Sigmoid colon (tissue), 7 donors: ENCODE results near the gene TRIM65. TPM values are rescaled to one million over a fixed set of nuclear protein-coding genes. Genes with fewer than 3 reads are reported as not detected.

Source experiments
- DNase-seq: peaks from one replicate; pipeline ENCODE4 v3.0.0-alpha.2; 2019
- H3K27ac ChIP-seq, 4 donors: fragments of 200-600 bp; sonication (generic); one replicate each; pipeline ENCODE4 v1.5.1; 2016 to 2019; ENCODE audit warnings: mild to moderate bottlenecking in 1 of 4
- H3K27me3 ChIP-seq, 3 donors: fragments of 200-600 bp; sonication (generic); one replicate each; pipeline ENCODE4 v1.5.1; 2019; ENCODE audit warnings: mild to moderate bottlenecking in 1 of 3
- H3K36me3 ChIP-seq, 4 donors: fragments of 200-600 bp; sonication (generic); one replicate each; pipeline ENCODE4 v1.5.1; 2016 to 2019
- H3K4me1 ChIP-seq, 4 donors: fragments of 200-600 bp; sonication (generic); one replicate each; pipeline ENCODE4 v1.5.1; 2017 to 2019
- H3K4me3 ChIP-seq, 4 donors: fragments of 200-600 bp; sonication (generic); one replicate each; pipeline ENCODE4 v1.5.1; 2017 to 2019; ENCODE audit warnings: mild to moderate bottlenecking in 2 of 4, moderate library complexity in 1 of 4
- H3K9me3 ChIP-seq, 4 donors: fragments of 200-600 bp in 3 of 4; sonication (generic) in 3 of 4; one replicate each; pipeline versions ENCODE4 v1.5.1 to v1.6.1; 2013 to 2019
- EP300 ChIP-seq, 4 donors: sonication (generic); formaldehyde crosslinking; IDR thresholded peaks; one replicate each; pipeline ENCODE4 v1.6.1; 2017; ENCODE audit warnings: antibody characterized with exemption in 4 of 4
- POLR2A ChIP-seq, 2 donors: fragments of 450-650 bp; IDR thresholded peaks; one replicate each; pipeline ENCODE4 v1.6.1; 2016; ENCODE audit warnings: antibody characterized with exemption in 2 of 2, mild to moderate bottlenecking in 2 of 2, moderate library complexity in 2 of 2
- POLR2AphosphoS5 ChIP-seq, 4 donors: sonication (generic); formaldehyde crosslinking; IDR thresholded peaks; one replicate each; pipeline ENCODE4 v1.6.1; 2017; ENCODE audit warnings: antibody characterized with exemption in 4 of 4
- WGBS, 2 donors: extraction: QIAGEN DNeasy Blood & Tissue Kit; methylation state at CpG; one replicate each; pipeline ENCODE4 v1.1.7; 2013; 5-methylcytosine and 5-hydroxymethylcytosine counted together
- intact Hi-C: fragments of 100-400 bp; cut with DNase I; formaldehyde crosslinking; loops from one replicate; pipeline ENCODE4 v1.15.1; 2023
- polyA plus RNA-seq, 3 donors: library from polyadenylated mRNA; stranded (reverse); fragments of 200-250 nt; gene quantifications; one replicate each; pipeline ENCODE4 v1.2.3, GENCODE V29; 2013
- total RNA-seq, 4 donors: library from RNA; depleted of rRNA; stranded (reverse); fragments of >200 nt; gene quantifications; one replicate each; pipeline ENCODE4 v1.1.0, GENCODE V29; 2016
- TF ChIP-seq, protein P1 (sequence below), 4 experiments: fragments of 450-650 bp in 3 of 4; fragments of 200-600 bp in 1 of 4; IDR thresholded peaks; one replicate each; pipeline ENCODE4 v1.5.1; 2016 to 2019; ENCODE audit warnings: antibody characterized with exemption in 4 of 4, mild to moderate bottlenecking in 3 of 4, moderate library complexity in 2 of 4
- donor health status: healthy with polysubstance abuse.
- donor health status: Bipolar disorder and iron deficiency.
- donor health status: healthy.

Gene TRIM65
- total and polyA plus RNA-seq, 7 donors: 7.2 to 27.5 (median 22.4) TPM

DNA sequence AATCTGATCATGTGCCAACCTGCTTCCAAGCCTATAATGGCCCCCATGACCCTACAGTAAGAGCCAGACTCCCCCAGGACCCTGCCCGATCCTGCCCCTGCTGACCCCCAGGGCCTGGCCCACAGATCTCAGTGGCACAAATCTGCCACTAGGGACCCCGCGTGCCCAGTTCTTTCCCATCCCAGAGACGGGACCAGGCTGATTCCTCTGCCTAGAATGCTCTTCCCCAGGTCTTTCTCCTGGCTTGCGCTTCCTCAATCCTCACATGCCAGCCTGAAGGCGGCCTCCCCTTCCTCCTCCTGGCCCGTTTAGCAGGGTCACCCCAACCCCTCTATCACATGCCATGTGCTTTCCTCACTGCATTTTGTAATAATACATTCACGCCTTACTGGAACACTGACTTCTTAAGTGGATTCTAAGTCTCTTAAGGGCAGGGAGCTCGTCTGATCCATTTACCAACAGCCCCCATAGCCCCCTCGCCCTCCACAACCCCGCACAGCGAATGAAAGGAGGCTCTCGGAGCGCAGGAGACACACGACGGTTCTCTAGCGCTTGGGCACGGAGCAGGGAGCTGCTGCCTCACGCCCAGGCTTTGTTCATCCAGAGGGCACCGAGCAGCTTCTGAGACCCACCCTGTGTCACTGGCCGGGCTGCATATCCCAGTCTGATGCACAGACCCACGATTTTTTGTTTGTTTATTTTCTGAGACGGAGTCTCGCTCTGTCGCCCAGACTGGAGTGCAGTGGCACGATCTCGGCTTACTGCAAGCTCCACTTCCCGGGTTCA is 1.2 kb downstream of the TRIM65 start:
- intact Hi-C loops: loop anchor here (1.0 to 5.0 kb wide), 3 partner anchors 18 to 118 kb away; partner anchors contain the start of gene WBP2
- Histone ChIP-seq H3K27me3 (no peaks in the 10 kb centered on the region), H3K36me3 (peaks cover 20 to 47% (median 34%) of the 10 kb centered on the region in 4 donors), H3K4me1 (peaks cover 0 to 39% (median 34%) of the 10 kb centered on the region in 4 donors), H3K4me3 (peak overlapping the region; percentile 73 to 95 (median 83)), H3K9me3 (no peaks in the 10 kb centered on the region), H3K27ac (peak overlapping the region; percentile 95 to 98 (median 96))
- no peak for TF ChIP-seq POLR2A (IDR thresholded peaks at IDR 0.05)
- TF ChIP-seq, protein P1, sequence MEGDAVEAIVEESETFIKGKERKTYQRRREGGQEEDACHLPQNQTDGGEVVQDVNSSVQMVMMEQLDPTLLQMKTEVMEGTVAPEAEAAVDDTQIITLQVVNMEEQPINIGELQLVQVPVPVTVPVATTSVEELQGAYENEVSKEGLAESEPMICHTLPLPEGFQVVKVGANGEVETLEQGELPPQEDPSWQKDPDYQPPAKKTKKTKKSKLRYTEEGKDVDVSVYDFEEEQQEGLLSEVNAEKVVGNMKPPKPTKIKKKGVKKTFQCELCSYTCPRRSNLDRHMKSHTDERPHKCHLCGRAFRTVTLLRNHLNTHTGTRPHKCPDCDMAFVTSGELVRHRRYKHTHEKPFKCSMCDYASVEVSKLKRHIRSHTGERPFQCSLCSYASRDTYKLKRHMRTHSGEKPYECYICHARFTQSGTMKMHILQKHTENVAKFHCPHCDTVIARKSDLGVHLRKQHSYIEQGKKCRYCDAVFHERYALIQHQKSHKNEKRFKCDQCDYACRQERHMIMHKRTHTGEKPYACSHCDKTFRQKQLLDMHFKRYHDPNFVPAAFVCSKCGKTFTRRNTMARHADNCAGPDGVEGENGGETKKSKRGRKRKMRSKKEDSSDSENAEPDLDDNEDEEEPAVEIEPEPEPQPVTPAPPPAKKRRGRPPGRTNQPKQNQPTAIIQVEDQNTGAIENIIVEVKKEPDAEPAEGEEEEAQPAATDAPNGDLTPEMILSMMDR (IDR thresholded peaks at IDR 0.05): peak in 3 of 4 experiments; percentile 4 to 38 (median 34)
- peak; percentile 69 for DNase-seq
- 21 to 31% methylated on average over 28 of the region's 28 CpGs for WGBS, 2 donors

DNA sequence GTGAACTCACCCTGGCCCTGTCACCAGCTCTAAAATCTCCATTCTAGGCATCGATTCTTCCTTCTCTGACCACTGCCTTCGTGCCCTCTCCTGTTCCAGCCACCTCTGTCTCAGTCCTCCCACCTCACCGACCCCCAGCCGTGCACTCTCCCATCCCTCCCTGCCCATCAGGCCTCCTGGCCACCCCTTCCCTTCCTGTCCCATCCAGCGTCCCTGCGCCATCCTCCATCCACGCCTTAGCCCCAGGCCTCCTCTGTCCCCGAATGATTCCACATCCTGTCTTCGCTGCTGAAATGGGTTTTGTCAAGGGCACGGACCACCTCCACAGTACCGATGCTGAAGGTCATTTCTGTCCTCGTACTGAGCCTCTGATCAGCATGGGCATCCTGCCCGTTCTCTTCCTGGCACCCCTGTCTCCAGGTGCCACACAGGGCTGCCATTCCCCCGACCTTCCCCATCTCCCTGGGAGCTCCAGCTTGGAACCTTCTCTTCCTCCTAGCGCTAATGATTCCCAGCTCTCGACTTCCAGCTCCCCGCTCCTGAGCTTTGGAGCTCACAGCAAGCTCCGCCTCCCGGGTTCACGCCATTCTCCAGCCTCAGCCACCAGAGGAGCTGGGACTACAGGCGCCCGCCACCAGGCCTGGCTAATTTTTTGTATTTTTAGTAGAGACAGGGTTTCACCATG is 2.6 kb downstream of the TRIM65 start:
- peak; percentile 79 for DNase-seq
- H3K27ac ChIP-seq: peak overlapping the region; percentile 95 to 98 (median 96)
- intact Hi-C loops: no loop called here
- TF ChIP-seq EP300 (IDR thresholded peaks at IDR 0.05) (no peak), POLR2A (IDR thresholded peaks at IDR 0.05) (no peak), POLR2AphosphoS5 (IDR thresholded peaks at IDR 0.05) (no peak)
- TF ChIP-seq, protein P1 (IDR thresholded peaks at IDR 0.05): no peak
- no peaks in the 10 kb centered on the region for H3K27me3 ChIP-seq
- WGBS, 2 donors: 87% methylated on average over 22 of the region's 22 CpGs
- no peak overlapping the region for H3K4me3 ChIP-seq
- peaks cover 13 to 47% (median 30%) of the 10 kb centered on the region in 4 donors for H3K36me3 ChIP-seq
- no peaks in the 10 kb centered on the region for H3K9me3 ChIP-seq
- peaks cover 0 to 39% (median 34%) of the 10 kb centered on the region in 4 donors for H3K4me1 ChIP-seq

DNA sequence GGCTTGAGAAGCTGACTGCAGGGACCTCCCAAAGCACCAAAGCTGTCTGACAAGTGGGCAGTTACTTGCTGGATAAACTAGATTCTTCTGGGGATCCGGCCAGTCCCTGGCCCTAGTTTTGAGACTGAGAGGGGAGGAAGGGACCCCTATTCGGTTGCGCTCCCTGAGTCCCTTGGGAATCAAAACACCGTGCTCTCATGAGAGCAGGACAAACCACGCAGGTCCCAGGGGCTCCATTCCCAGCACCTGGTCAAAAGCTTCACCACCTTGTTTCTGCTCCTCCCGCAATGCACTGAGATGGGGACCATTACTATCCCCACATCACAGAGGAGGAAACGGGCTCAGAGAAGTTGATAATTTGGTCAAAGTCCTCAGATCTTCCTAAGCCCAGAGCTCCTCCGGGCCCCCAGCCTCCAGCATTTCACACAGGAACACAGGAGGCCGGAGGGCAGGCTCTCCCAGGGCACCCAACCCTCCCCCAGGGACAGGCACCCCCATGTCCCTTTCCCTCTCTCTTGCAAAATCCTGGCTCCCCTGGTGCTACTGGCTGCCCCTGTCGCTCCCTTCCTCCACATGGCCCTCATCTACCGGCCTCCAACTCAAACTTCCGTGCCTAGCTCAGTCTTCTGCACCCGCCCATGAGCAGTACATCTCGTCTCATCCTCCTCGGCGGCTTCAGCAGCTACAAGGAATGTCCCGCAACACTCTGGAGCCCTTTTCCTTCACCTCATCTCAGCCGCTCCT is 3.3 kb downstream of the TRIM65 start:
- H3K27ac ChIP-seq: peak overlapping the region in 1 of 4 donors; percentile 95
- peaks cover 6 to 45% (median 23%) of the 10 kb centered on the region in 4 donors for H3K36me3 ChIP-seq
- DNase-seq: peak; percentile 60
- intact Hi-C loops: no loop called here
- 91 to 93% methylated on average over 18 of the region's 18 CpGs for WGBS, 2 donors
- H3K27me3 ChIP-seq: no peaks in the 10 kb centered on the region
- H3K9me3 ChIP-seq: no peaks in the 10 kb centered on the region
- peaks cover 0 to 39% (median 34%) of the 10 kb centered on the region in 4 donors for H3K4me1 ChIP-seq
- H3K4me3 ChIP-seq: no peak overlapping the region
- TF ChIP-seq, protein P1 (IDR thresholded peaks at IDR 0.05): no peak
- no peak for TF ChIP-seq POLR2AphosphoS5 (IDR thresholded peaks at IDR 0.05)
- TF ChIP-seq POLR2A (IDR thresholded peaks at IDR 0.05): no peak
- TF ChIP-seq EP300 (IDR thresholded peaks at IDR 0.05): no peak

DNA sequence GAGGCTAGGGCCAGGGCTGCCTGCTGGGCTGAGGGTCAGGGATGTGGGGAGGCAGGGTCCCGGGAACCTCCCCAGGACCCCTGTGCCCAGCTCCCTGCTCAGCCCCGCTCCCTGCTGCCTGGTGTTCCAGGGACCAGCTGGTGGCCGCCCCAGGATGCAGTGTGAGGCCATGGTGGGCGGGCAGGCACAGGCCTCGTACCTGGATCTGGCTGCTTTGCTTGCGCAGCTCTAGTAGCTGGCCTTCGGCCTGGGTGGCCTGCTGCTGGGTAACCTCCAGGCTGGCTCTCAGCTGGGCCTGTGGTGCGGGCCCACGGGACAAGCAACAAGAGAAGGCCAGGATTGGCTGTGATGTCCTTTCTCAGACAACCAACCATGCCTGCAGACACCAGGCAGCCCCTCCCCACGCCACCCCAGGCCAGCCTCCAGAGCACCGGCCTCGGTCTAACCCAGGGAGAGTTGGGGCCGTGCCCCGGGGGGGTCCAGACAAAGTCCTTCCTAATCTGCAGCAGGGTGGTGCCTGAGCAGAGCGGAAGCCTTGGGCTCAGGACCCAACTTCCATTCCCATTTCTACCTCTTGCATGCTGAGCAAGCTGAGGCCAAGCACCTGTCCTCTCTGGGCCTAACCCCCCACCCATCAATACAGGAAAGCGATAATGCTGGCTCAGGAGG is 4.1 kb downstream of the TRIM65 start:
- DNase-seq: peak; percentile 69
- WGBS, 2 donors: 89 to 94% methylated on average over 16 of the region's 16 CpGs
- intact Hi-C loops: no loop called here
- Histone ChIP-seq H3K9me3 (no peaks in the 10 kb centered on the region), H3K4me3 (no peak overlapping the region), H3K36me3 (peaks cover 6 to 49% (median 21%) of the 10 kb centered on the region in 4 donors), H3K4me1 (peaks cover 0 to 38% (median 33%) of the 10 kb centered on the region in 4 donors), H3K27me3 (no peaks in the 10 kb centered on the region), H3K27ac (no peak overlapping the region)
- TF ChIP-seq POLR2A (IDR thresholded peaks at IDR 0.05): no peak
- TF ChIP-seq, protein P1 (IDR thresholded peaks at IDR 0.05): no peak
- TF ChIP-seq POLR2AphosphoS5 (IDR thresholded peaks at IDR 0.05): no peak
- no peak for TF ChIP-seq EP300 (IDR thresholded peaks at IDR 0.05)
